ENCODE measurements around the gene SLC6A11.

GRCh38 chr3:10952525-10952924 lies 136.5 kb downstream of the SLC6A11 start:
- TF ChIP-seq CTCF (IDR thresholded peaks at IDR 0.05) (no peak), EZH2 (IDR thresholded peaks at IDR 0.05; ENCODE audit: borderline replicate concordance, insufficient read depth, low read depth, low read length, poor library complexity, severe bottlenecking) (no peak)

Measured in B cell (primary cell).